HS-5 (cell line): ENCODE measurements around the gene GCC2.
"Not testable (repeated sequence)": the region's sequence is repeated elsewhere in the genome, so short reads cannot be mapped to it uniquely, and the experiment has no call there.

Experiments used
- DNase-seq: peaks from one replicate; pipeline ENCODE4 v3.0.0-alpha.2; 2012; ENCODE audit warnings: low read depth

GCC2 gene

GRCh38 chr2:108448678-108449409 lies at the start of gene GCC2:
GCC2 (plus strand) TSS chr2:108449206; CDS start chr2:108449275, 69 bp downstream.
- DNase-seq, result peak; percentile 68

GRCh38 chr2:108399479-108399878 lies 49.5 kb upstream of the GCC2 start:
- no peak for DNase-seq

- no peak for DNase-seq
Observed at GRCh38 chr2:108401800-108402199, 47.2 kb upstream of the GCC2 start.

- DNase-seq, result no peak
Observed at GRCh38 chr2:108403494-108403893, 45.5 kb upstream of the GCC2 start.

GRCh38 chr2:108404784-108405397 lies 44.1 kb upstream of the GCC2 start:
- DNase-seq, result no peak

GRCh38 chr2:108407864-108408729 lies 40.9 kb upstream of the GCC2 start:
- no peak for DNase-seq

- DNase-seq, result no peak
Observed at GRCh38 chr2:108409768-108410167, 39.2 kb upstream of the GCC2 start.

GRCh38 chr2:108412995-108413710 lies 35.9 kb upstream of the GCC2 start:
- peak; percentile 80 for DNase-seq

GRCh38 chr2:108413711-108414095 lies 35.3 kb upstream of the GCC2 start:
- DNase-seq, result no peak

- no peak for DNase-seq
Observed at GRCh38 chr2:108414256-108414876, 34.6 kb upstream of the GCC2 start.

GRCh38 chr2:108414945-108415344 lies 34.1 kb upstream of the GCC2 start:
- DNase-seq, result no peak

- no peak for DNase-seq
Observed at GRCh38 chr2:108417254-108417653, 31.8 kb upstream of the GCC2 start.

- no peak for DNase-seq
Observed at GRCh38 chr2:108418416-108418815, 30.6 kb upstream of the GCC2 start.

GRCh38 chr2:108423067-108423466 lies 25.9 kb upstream of the GCC2 start:
- no peak for DNase-seq

GRCh38 chr2:108423502-108424251 lies 25.3 kb upstream of the GCC2 start:
- DNase-seq, result no peak

GRCh38 chr2:108428286-108429009 lies 20.6 kb upstream of the GCC2 start:
- DNase-seq, result no peak

- not testable (repeated sequence) for DNase-seq
Observed at GRCh38 chr2:108435578-108435977, 13.4 kb upstream of the GCC2 start.

GRCh38 chr2:108436976-108437375 lies 12.0 kb upstream of the GCC2 start:
- no peak for DNase-seq

- no peak for DNase-seq
Observed at GRCh38 chr2:108441712-108442111, 7.3 kb upstream of the GCC2 start.
